Measurements from ENCODE around the gene B3GALT4. TPM values are rescaled to one million over a fixed set of nuclear protein-coding genes. Genes with fewer than 3 reads are reported as not detected.

The B3GALT4 gene
- total and polyA plus RNA-seq, 2 of the 13 experiments (the other 11 are each of a cell fraction or from before 2014, with no cell fraction given) = 0.04 to 0.27 TPM

DNA sequence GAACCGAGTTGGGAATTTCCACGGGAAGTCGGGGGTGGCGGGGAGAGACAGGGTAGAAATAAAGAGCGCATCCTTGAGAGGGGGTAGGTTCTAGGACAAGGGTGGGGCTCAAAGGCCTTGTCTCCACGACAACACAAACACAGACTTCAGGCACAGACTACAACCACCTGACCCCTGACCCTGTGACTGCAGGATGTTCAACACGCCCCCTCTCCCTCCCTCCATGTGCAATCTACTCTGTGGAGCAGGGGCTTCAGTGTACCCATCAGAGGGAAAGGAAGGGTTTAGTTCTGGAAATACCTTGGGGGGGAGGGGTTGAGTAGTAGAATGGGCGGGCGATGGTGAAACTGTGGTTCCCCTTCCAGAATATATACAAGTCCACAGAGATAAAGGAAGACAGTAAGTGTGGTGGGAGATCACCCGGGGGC is 37.6 kb downstream of the B3GALT4 start (continued):
- TF ChIP-seq NFATC3 (CRISPR knock-in tag; IDR thresholded peaks at IDR 0.05) (no peak), TOE1 (CRISPR knock-in tag; IDR thresholded peaks at IDR 0.05) (no peak), TRAFD1 (CRISPR knock-in tag; IDR thresholded peaks at IDR 0.05; ENCODE audit: borderline replicate concordance) (no peak), ZNF549 (CRISPR knock-in tag; IDR thresholded peaks at IDR 0.05) (no peak), ZNF331 (CRISPR knock-in tag; IDR thresholded peaks at IDR 0.05) (no peak), NFE2L2 (IDR thresholded peaks at IDR 0.05; ENCODE audit: low read length) (no peak), NFIC (IDR thresholded peaks at IDR 0.05; ENCODE audit: low read length) (no peak), NCOR1 (IDR thresholded peaks at IDR 0.05; ENCODE audit: borderline replicate concordance, low read length) (0 out of 2 replicates have a peak, but pooled peaks have one; percentile 21), ZKSCAN1 (IDR thresholded peaks at IDR 0.05; ENCODE audit: low read length) (no peak), ZNF619 (CRISPR knock-in tag; IDR thresholded peaks at IDR 0.05) (no peak), ZNF296 (CRISPR knock-in tag; conservative IDR thresholded peaks at IDR 0.05) (no peak), ZNF563 (CRISPR knock-in tag; IDR thresholded peaks at IDR 0.05) (no peak), ZNF614 (CRISPR knock-in tag; IDR thresholded peaks at IDR 0.05; ENCODE audit: borderline replicate concordance) (no peak)
- TF ChIP-seq, protein P1, sequence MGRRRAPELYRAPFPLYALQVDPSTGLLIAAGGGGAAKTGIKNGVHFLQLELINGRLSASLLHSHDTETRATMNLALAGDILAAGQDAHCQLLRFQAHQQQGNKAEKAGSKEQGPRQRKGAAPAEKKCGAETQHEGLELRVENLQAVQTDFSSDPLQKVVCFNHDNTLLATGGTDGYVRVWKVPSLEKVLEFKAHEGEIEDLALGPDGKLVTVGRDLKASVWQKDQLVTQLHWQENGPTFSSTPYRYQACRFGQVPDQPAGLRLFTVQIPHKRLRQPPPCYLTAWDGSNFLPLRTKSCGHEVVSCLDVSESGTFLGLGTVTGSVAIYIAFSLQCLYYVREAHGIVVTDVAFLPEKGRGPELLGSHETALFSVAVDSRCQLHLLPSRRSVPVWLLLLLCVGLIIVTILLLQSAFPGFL (CRISPR knock-in tag; IDR thresholded peaks at IDR 0.05) = no peak
- TF ChIP-seq, protein P2, sequence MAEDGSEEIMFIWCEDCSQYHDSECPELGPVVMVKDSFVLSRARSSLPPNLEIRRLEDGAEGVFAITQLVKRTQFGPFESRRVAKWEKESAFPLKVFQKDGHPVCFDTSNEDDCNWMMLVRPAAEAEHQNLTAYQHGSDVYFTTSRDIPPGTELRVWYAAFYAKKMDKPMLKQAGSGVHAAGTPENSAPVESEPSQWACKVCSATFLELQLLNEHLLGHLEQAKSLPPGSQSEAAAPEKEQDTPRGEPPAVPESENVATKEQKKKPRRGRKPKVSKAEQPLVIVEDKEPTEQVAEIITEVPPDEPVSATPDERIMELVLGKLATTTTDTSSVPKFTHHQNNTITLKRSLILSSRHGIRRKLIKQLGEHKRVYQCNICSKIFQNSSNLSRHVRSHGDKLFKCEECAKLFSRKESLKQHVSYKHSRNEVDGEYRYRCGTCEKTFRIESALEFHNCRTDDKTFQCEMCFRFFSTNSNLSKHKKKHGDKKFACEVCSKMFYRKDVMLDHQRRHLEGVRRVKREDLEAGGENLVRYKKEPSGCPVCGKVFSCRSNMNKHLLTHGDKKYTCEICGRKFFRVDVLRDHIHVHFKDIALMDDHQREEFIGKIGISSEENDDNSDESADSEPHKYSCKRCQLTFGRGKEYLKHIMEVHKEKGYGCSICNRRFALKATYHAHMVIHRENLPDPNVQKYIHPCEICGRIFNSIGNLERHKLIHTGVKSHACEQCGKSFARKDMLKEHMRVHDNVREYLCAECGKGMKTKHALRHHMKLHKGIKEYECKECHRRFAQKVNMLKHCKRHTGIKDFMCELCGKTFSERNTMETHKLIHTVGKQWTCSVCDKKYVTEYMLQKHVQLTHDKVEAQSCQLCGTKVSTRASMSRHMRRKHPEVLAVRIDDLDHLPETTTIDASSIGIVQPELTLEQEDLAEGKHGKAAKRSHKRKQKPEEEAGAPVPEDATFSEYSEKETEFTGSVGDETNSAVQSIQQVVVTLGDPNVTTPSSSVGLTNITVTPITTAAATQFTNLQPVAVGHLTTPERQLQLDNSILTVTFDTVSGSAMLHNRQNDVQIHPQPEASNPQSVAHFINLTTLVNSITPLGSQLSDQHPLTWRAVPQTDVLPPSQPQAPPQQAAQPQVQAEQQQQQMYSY (CRISPR knock-in tag; IDR thresholded peaks at IDR 0.05) = no peak
- TF ChIP-seq, protein P3, sequence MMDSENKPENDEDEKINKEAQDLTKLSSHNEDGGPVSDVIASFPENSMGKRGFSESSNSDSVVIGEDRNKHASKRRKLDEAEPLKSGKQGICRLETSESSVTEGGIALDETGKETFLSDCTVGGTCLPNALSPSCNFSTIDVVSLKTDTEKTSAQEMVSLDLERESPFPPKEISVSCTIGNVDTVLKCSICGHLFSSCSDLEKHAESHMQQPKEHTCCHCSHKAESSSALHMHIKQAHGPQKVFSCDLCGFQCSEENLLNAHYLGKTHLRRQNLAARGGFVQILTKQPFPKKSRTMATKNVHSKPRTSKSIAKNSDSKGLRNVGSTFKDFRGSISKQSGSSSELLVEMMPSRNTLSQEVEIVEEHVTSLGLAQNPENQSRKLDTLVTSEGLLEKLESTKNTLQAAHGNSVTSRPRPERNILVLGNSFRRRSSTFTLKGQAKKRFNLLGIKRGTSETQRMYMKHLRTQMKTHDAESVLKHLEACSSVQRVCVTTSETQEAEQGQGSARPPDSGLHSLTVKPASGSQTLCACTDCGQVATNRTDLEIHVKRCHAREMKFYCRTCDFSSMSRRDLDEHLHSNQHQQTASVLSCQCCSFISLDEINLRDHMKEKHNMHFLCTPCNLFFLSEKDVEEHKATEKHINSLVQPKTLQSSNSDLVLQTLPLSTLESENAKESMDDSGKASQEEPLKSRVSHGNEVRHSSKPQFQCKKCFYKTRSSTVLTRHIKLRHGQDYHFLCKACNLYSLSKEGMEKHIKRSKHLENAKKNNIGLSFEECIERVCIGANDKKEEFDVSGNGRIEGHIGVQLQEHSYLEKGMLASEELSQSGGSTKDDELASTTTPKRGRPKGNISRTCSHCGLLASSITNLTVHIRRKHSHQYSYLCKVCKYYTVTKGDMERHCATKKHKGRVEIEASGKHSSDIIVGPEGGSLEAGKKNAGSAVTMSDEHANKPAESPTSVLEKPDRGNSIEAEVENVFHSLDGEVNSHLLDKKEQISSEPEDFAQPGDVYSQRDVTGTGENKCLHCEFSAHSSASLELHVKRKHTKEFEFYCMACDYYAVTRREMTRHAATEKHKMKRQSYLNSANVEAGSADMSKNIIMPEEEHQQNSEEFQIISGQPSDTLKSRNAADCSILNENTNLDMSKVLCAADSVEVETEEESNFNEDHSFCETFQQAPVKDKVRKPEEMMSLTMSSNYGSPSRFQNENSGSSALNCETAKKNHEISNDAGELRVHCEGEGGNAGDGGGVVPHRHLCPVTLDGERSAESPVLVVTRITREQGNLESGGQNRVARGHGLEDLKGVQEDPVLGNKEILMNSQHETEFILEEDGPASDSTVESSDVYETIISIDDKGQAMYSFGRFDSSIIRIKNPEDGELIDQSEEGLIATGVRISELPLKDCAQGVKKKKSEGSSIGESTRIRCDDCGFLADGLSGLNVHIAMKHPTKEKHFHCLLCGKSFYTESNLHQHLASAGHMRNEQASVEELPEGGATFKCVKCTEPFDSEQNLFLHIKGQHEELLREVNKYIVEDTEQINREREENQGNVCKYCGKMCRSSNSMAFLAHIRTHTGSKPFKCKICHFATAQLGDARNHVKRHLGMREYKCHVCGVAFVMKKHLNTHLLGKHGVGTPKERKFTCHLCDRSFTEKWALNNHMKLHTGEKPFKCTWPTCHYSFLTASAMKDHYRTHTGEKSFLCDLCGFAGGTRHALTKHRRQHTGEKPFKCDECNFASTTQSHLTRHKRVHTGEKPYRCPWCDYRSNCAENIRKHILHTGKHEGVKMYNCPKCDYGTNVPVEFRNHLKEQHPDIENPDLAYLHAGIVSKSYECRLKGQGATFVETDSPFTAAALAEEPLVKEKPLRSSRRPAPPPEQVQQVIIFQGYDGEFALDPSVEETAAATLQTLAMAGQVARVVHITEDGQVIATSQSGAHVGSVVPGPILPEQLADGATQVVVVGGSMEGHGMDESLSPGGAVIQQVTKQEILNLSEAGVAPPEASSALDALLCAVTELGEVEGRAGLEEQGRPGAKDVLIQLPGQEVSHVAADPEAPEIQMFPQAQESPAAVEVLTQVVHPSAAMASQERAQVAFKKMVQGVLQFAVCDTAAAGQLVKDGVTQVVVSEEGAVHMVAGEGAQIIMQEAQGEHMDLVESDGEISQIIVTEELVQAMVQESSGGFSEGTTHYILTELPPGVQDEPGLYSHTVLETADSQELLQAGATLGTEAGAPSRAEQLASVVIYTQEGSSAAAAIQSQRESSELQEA (CRISPR knock-in tag; IDR thresholded peaks at IDR 0.05; ENCODE audit: not compliant biosample characterization) = no peak
